ENCODE measurements around the gene GALT.

GALT gene

DNA sequence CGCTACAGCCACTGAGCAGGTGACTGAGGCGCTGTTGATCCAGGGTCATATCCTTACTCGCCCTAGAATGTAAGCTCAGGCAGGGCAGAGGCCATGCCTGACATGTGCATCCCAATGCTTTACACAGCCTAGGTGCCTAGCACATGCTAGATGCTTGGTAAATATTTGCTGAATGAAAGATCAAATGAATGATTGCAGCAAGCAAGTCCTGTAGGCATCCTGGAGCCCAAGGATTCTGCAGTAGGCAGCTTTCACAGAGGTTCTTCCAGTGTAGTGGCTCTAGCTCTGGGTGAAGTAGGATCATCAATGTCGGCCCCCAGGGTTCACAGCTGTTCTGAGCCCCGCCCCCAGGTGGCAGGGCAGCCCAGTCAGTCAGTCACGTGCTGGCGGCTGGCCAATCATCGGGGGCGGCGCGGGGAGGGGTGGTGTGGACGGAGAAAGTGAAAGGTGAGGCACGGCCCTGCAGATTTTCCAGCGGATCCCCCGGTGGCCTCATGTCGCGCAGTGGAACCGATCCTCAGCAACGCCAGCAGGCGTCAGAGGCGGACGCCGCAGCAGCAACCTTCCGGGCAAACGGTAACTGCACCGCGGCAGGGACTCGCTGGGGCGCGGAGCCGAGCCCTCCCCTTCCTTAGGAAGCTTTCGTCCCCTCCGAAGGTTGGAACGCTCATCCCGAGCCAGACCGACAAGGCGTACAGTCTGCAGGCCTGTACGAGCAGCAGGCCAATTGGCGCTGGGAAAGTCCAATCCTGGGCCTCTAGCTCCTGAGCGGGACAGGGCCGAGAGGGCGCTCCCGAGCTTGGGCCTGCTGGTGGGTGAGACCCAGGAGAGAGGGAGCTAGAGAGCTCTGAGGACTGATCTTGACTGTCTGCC is at the start of gene GALT:
Gene GALT, plus strand, starts transcription at position 465 of the 873 bp plus-strand sequence. Its CDS starts 30 bp downstream, at position 495.
- peak; percentile 90 for DNase-seq

DNA sequence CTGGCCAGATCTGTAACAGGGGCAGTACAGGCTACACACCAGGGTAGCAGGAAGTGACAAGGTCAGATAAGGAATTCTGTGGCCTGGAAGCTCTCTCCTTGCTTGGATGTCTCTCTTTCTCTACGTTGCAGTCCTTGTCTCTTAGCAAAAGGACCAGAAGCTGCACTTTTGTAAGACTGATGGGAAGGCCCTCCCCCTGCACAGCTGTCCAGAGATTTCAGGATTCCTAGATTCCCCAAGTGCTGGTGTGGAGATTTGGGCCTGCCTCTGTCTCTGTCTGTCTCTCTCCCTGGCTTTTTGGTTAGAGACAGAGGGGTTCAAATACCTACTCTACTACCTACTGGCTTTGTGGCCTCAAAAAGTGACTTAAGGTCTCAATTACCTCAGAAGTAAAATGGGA is 46.9 kb upstream of the GALT start:
- no peak for DNase-seq

DNA sequence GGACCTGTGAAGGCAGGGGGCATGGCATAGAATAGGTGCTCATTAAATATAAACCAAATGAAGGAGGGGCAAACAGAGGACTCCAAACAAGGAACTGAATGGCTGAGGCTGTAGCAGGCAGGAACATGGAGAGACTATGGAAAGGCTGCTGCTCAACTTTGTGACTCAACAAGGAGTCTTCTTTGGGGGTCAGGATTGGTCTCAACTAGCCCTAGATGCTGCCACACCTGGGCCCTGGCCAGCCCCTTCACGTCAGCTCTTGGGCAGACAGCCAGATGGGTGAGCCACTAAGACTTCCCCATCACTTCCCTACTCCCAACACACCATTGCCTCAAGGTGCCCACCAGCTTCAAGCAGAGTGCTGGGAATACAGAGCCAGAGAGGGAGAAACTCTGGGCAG is 45.6 kb upstream of the GALT start:
- DNase-seq, result no peak

- DNase-seq, result no peak
Measured at GRCh38 chr9:34601937-34602573, 44.4 kb upstream of the GALT start.

DNA sequence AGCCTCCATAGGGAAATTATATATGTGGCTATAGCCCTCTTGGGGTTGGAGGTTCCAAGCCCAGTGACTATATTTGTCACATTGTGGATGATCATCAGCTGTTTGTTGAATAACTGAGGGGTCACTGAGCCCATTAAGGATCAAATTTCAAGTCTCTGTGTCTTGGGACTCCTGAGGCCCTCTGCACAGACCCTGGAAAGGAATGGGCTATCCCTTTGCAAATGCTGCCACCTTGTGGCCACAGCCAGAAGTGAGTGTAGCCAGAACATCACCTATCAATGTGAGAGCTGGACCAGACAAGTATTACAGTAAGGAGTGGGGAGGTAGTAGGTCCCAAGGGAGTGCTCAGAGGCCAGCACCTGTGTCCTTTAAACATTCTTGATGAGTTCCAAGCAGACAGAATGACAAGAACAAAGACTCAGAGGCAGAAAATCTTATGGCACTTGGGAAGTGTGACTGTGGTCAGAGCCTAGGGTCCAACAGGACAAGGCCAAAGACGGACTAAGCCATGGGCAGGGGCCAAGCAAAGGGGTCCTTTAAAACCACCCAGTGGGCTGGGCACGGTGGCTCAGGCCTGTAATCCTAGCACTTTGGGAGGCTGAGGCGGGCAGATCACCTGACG is 42.8 kb upstream of the GALT start:
- peak; percentile 72 for DNase-seq

DNA sequence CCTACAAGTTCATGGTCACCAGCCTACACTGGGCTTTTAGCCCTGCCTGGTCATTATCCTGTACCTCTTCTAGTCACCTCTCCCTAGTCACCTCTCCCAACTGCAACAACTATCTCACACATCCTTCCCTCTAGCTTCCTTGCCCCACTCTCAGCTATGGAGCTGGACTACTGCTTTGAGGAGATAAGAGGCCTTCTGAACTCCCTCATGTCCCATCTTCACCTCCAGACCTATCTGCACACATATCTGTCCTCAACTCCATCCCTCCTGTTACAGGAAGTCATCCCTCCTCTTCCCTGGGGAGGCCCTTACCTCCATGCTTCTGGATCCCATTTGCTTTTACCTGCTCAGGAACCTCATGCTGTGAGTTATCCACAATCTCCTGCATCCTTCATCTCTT is 40.3 kb upstream of the GALT start:
- DNase-seq, result no peak

GRCh38 chr9:34606905-34607304 is 39.6 kb upstream of the GALT start:
- DNase-seq, result no peak

DNA sequence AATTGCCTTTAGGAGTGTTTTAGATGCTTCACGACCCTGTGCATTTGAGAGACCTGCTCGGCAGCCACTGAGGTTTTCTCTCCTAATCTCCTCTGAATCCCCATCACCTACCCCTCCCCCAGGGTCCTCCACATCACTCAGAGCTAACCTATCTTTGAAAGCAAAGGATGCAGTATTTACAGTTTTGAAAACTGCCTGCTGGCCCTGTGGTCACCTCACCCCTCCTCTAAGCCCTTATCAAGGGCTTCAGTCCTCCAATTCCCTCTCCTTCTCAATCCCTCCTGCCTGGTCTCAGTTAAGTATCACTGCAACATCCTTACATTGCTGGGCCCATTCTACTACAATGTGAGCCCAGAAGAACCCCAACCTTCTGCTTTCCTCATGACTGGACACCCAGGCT is 39.1 kb upstream of the GALT start:
- no peak for DNase-seq

- DNase-seq, result no peak
Measured at GRCh38 chr9:34610434-34611206, 35.9 kb upstream of the GALT start.

GRCh38 chr9:34611251-34611810 is 35.1 kb upstream of the GALT start:
- DNase-seq, result no peak

DNA sequence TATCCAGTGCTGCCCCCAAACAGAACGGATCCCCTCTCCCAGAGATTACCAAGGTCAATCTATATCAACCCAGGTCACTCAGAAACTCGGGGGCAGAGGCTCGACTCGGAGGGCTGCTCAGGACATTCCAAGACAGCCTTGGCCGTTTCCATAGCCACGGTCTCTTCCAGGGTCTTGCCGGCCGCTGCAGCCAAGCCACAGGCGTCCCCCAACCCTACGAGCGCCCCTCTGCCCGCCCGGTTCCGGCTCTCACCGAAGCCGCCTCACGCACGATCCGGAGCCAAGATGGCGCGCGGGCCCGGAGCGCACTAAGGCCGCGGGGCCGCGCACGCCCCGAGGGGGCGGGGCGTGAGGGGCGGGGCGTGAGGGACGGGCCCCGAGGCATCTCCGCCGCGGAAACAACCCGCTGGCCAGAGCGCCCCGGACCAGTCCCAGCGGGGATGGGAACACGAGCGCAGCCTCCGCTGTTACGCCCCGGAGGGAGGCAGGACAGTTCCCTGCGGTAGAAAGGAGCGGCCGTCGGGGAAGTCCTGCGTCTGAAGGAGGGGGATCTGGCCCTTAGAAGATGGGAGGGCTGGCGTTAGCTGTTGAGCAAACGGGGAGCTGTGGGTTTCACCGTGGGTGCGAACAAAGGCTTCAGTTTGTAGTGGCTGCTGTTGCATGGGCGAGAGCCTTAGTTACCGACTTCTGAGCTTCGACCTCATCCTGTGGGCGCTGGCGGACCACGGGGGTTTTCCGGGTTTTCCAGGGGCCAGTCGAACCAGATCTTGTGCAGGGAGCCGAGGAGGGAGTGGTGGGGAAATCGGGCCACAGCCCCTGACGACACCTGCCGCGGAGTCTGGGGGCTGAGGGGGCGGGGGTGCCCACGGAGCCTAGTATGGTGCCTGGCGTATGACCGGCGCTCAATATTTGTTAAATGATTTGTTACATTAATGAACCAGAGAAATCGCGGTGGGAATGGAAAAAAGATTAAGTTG is 34.4 kb upstream of the GALT start, which contains the start of gene RPP25L:
Gene RPP25L, minus strand, starts transcription at position 287 of the 977 bp plus-strand sequence. CDS start 801 bp downstream, outside the sequence.
- DNase-seq, result peak; percentile 82

GRCh38 chr9:34612788-34613390 is 33.6 kb upstream of the GALT start:
- peak; percentile 79 for DNase-seq

- DNase-seq, result no peak
Measured at GRCh38 chr9:34615132-34615531, 31.3 kb upstream of the GALT start.

DNA sequence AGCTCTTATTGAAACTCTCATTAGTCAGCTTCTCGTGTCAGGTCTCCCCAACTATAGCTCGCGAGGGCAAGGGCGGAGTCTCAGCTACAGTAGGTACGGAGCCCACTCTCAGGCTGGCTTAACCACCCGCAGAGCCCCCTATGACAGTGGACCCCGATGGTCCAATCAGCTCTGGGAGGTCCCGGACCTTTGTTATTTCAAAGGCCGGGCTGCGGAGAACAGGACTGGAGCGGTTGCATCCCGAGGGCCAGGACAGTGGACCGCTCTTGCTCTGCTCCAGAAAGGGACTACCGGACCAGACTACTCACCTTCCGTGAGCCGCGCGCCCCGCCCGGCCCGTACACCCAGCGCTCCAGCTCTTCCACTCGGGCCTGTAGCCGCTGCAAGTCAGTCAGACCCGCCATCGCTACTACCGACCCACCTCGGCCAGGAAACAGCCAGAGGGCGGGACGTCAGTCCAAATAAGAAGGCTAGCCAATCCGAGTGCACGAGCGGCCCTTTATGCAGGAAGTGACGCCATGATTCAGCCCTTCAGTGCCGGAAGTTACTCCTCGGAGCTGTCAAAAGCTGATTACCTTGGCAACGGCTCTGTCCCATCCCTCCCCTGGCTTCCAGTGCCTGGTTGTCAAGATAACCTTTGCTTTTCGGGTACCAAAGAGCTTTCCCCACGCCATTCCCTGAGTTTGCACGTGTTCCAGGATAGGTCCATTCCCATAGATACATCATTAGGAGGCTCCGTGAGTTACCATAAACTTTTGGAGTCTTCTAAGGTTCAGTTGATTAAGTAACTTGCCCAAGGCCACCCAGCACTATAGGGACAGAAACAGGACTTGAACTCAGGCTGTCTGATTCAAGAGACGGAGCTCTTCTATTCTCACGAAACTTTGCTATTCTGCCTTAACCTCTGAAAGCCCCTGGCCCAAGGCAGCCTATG is 26.1 kb upstream of the GALT start, which contains the start of gene DCTN3:
Gene DCTN3, minus strand, starts transcription at position 435 of the 934 bp plus-strand sequence. Its CDS starts 31 bp downstream, at position 404.
- peak; percentile 97 for DNase-seq

- no peak for DNase-seq
Measured at GRCh38 chr9:34623374-34624235, 22.9 kb upstream of the GALT start.

DNA sequence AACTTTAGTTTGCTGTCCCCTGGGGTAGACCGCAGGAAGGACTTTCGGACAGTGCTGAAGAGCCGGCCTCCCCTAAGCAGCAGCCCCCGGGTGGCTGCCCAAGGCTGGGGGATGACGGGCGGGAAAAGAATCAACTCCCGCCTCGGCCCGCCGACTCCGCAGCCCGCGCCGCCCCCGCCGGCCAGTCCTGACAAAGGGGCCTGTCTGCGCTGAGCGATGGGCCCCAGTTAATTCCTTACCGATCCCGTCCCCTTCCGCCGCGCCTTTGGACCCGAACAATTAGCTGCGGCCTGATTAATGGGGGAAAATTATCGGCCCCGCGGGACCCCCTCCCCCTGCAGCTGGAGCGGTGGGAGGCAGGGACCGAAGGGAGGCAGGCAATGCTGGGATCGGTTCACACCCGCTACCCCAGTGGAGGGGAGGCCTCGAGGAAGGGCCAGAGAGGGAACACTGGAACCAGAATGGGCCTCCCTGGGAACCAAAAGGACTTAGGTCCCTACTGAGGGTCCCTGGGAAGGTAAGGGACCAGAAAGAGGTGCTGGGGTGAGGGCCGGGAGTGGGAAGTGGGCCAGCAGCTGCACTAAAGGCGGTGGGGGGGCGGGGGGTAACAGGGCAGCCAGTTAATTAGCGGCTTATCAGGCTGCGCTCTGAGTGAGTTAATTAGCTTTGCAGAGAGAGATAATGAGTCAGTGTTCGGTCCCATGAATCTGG is 21.8 kb upstream of the GALT start:
- no peak for DNase-seq

- DNase-seq, result no peak
Measured at GRCh38 chr9:34625186-34625486, 21.3 kb upstream of the GALT start.
